Esophagus muscularis mucosa (tissue), 3 donors: ENCODE measurements around the gene NABP1.

ENCODE experiments used
- CTCF ChIP-seq, 3 experiments: fragments of 200-600 bp in 2 of 3; fragments of 450-650 bp in 1 of 3; sonication (generic) in 2 of 3; IDR thresholded peaks; one replicate each; pipeline ENCODE4 v1.5.1; 2017 to 2019; ENCODE audit warnings: antibody characterized with exemption in 3 of 3, mild to moderate bottlenecking in 2 of 3, moderate library complexity in 1 of 3
- POLR2A ChIP-seq: fragments of 450-650 bp; IDR thresholded peaks from one replicate; pipeline ENCODE4 v1.6.1; 2017; ENCODE audit warnings: antibody characterized with exemption, moderate library complexity, mild to moderate bottlenecking, low read depth
- POLR2AphosphoS5 ChIP-seq, 2 donors: sonication (generic); formaldehyde crosslinking; IDR thresholded peaks; one replicate each; pipeline ENCODE4 v1.6.1; 2017; ENCODE audit warnings: antibody characterized with exemption in 2 of 2

DNA sequence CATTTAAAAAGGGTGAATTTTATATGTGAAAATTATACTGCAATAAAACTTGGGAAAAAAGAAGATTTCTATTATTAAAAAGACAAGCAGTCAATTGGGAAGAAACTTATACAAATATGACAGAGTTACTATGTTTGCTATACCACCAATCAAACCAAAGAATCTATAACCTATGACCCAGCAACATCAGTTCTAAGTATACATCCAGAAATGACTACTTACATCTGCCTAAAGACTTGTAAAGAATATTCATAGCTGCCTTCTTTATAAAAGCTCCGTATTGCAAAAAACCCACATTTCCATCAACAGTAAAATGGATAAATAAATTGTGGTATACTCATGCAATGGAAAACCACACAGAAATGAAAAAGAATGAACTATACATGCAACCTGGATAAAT lies 32.9 kb upstream of the NABP1 start:
- TF ChIP-seq POLR2AphosphoS5 (IDR thresholded peaks at IDR 0.05) (no peak), POLR2A (no peak), CTCF (IDR thresholded peaks at IDR 0.05) (no peak)
